MM.1S (cell line): ENCODE results near the gene ZNF385D.

ENCODE experiments used
- DNase-seq: peaks from one replicate; pipeline ENCODE4 v3.0.0-alpha.2; 2015
- H2AFZ ChIP-seq: fragments of 300-600 bp; sonication (generic); 2 replicates; pipeline ENCODE4 v1.6.0; 2016; ENCODE audit warnings: antibody characterized with exemption, low read length
- H3F3A ChIP-seq: fragments of 300-600 bp; sonication (generic); 2 replicates; pipeline ENCODE4 v1.6.1; 2016; ENCODE audit warnings: mild to moderate bottlenecking, antibody characterized with exemption, low read length, moderate library complexity, mixed read lengths; ENCODE audit not compliant: insufficient read depth
- H3K27ac ChIP-seq: fragments of 300-600 bp; sonication (generic); 2 replicates; pipeline ENCODE4 v1.5.1; 2016; ENCODE audit warnings: mild to moderate bottlenecking, low read length
- H3K27me3 ChIP-seq: fragments of 300-600 bp; sonication (generic); replicated peaks from 2 replicates; pipeline ENCODE4 v1.6.0; 2016; ENCODE audit warnings: low read length; ENCODE audit not compliant: insufficient read depth
- H3K36me3 ChIP-seq: fragments of 300-600 bp; sonication (generic); replicated peaks from 2 replicates; pipeline ENCODE4 v1.6.1; 2016; ENCODE audit warnings: mild to moderate bottlenecking, low read length, mixed read lengths; ENCODE audit not compliant: insufficient read depth
- H3K4me1 ChIP-seq: fragments of 300-600 bp; sonication (generic); 2 replicates; pipeline ENCODE4 v1.6.1; 2016; ENCODE audit warnings: low read length, mixed read lengths
- H3K4me2 ChIP-seq: fragments of 300-600 bp; sonication (generic); 2 replicates; pipeline ENCODE4 v1.6.0; 2016; ENCODE audit warnings: low read depth, low read length
- H3K4me3 ChIP-seq: fragments of 300-600 bp; sonication (generic); 2 replicates; pipeline ENCODE4 v1.5.1; 2016; ENCODE audit warnings: low read length, mixed read lengths
- H3K79me2 ChIP-seq: fragments of 300-600 bp; sonication (generic); 2 replicates; pipeline ENCODE4 v1.6.1; 2016; ENCODE audit warnings: mixed run types, low read length, mixed read lengths
- H3K9ac ChIP-seq: fragments of 300-600 bp; sonication (generic); 2 replicates; pipeline ENCODE4 v1.6.1; 2016; ENCODE audit warnings: low read length, mixed read lengths
- H3K9me2 ChIP-seq: fragments of 300-600 bp; sonication (generic); replicated peaks from 2 replicates; pipeline ENCODE4 v1.6.1; 2016; ENCODE audit warnings: mild to moderate bottlenecking, low read length, mixed read lengths; ENCODE audit not compliant: insufficient read depth
- H3K9me3 ChIP-seq: fragments of 300-600 bp; sonication (generic); replicated peaks from 2 replicates; pipeline ENCODE4 v1.6.1; 2016; ENCODE audit warnings: mild to moderate bottlenecking, low read length, mixed read lengths; ENCODE audit not compliant: insufficient read depth
- H4K20me1 ChIP-seq: fragments of 300-600 bp; sonication (generic); 2 replicates; pipeline ENCODE4 v1.6.1; 2016; ENCODE audit warnings: mild to moderate bottlenecking, low read length, moderate library complexity, mixed read lengths; ENCODE audit not compliant: insufficient read depth
- EZH2 ChIP-seq: fragments of 300-600 bp; sonication (generic); optimal IDR thresholded peaks from 2 replicates; pipeline ENCODE3; 2017; ENCODE audit warnings: low read depth, mild to moderate bottlenecking, antibody characterized with exemption, low read length, mixed read lengths
- EZH2phosphoT487 ChIP-seq: fragments of 300-600 bp; sonication (generic); IDR thresholded peaks from 2 replicates; pipeline ENCODE4 v1.6.1; 2018; ENCODE audit warnings: antibody characterized with exemption, low read length
- TF ChIP-seq, protein P1 (sequence below): fragments of 300-600 bp; sonication (generic); IDR thresholded peaks from 2 replicates; pipeline ENCODE4 v1.5.1; 2016; ENCODE audit warnings: antibody characterized with exemption, low read length, mixed read lengths

ZNF385D gene

DNA sequence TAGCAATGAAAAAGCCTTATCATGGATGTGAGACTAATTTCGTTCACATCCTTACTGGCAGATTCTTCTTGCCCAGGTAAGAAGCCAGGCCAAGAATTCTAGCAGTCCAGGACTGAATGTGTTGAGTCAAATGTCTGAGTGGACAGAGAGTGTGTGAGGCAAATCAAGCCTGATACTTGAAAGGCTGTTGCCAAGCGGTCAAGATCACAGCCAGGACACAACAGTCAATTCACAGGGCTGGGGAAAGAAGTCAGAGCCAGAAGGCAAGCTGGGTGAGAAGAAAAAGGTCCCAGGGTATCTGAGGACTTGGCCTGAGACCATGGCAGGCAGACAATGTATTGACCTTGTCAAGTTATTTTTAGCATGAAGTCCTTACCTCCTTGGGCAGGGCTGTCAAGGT lies 301.3 kb downstream of the ZNF385D start:
- Histone ChIP-seq H3K4me1 (peaks cover 19% of the 10 kb centered on the region), H3K27me3 (no peaks in the 10 kb centered on the region), H4K20me1 (no peaks in the 10 kb centered on the region), H3K9ac (no peak overlapping the region), H3K9me3 (no peaks in the 10 kb centered on the region), H3K27ac (no peak overlapping the region), H2AFZ (no peak overlapping the region), H3K36me3 (no peaks in the 10 kb centered on the region), H3K4me2 (no peak overlapping the region), H3F3A (peaks cover 9% of the 10 kb centered on the region), H3K79me2 (no peaks in the 10 kb centered on the region), H3K9me2 (no peaks in the 10 kb centered on the region), H3K4me3 (no peak overlapping the region)
- no peak for DNase-seq
- TF ChIP-seq, protein P1, sequence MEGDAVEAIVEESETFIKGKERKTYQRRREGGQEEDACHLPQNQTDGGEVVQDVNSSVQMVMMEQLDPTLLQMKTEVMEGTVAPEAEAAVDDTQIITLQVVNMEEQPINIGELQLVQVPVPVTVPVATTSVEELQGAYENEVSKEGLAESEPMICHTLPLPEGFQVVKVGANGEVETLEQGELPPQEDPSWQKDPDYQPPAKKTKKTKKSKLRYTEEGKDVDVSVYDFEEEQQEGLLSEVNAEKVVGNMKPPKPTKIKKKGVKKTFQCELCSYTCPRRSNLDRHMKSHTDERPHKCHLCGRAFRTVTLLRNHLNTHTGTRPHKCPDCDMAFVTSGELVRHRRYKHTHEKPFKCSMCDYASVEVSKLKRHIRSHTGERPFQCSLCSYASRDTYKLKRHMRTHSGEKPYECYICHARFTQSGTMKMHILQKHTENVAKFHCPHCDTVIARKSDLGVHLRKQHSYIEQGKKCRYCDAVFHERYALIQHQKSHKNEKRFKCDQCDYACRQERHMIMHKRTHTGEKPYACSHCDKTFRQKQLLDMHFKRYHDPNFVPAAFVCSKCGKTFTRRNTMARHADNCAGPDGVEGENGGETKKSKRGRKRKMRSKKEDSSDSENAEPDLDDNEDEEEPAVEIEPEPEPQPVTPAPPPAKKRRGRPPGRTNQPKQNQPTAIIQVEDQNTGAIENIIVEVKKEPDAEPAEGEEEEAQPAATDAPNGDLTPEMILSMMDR: no peak
- no peak for TF ChIP-seq EZH2
- TF ChIP-seq EZH2phosphoT487: no peak

DNA sequence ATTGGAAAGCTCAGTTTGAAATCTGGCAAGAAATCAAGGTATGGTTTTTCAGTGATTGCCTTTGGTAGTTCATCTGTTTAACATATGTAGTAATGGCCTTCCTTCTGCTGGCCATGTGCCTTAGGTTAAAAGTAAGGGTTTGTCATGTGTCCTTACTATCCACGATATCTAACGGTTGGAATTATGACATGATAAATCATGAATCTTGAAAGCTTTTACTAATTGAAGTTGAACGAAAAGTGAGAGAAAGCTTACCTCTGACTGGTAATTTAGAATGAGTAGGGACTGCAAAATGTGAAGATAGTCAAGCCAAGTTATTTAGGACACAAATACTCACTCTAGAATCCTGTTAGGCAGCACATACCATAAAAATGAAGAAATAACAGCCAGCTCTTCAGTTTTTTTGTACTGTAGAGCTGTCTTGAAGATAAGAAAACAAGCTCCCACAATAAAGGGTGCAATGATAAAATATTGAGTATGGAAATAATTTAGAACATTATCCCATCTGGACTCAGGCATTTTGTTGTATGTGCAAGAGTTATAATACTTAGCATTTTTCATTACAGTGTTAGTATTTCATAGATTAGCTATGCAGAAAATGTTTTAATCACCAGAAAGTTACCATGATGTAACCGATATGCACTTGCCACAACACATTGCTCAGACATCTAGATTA lies 303.4 kb downstream of the ZNF385D start:
- Histone ChIP-seq H2AFZ (no peak overlapping the region), H3K9ac (no peak overlapping the region), H3K27me3 (no peaks in the 10 kb centered on the region), H3K4me1 (peaks cover 19% of the 10 kb centered on the region), H3K36me3 (no peaks in the 10 kb centered on the region), H3K4me2 (peak overlapping the region; percentile 39; the same call in 1 of the 2 replicates), H3K9me2 (no peaks in the 10 kb centered on the region), H3K27ac (peak overlapping the region; percentile 34; the same call in 1 of the 2 replicates), H3F3A (peaks cover 9% of the 10 kb centered on the region), H3K79me2 (no peaks in the 10 kb centered on the region), H4K20me1 (no peaks in the 10 kb centered on the region), H3K4me3 (no peak overlapping the region), H3K9me3 (no peaks in the 10 kb centered on the region)
- TF ChIP-seq EZH2phosphoT487 (no peak), EZH2 (no peak)
- DNase-seq: no peak

DNA sequence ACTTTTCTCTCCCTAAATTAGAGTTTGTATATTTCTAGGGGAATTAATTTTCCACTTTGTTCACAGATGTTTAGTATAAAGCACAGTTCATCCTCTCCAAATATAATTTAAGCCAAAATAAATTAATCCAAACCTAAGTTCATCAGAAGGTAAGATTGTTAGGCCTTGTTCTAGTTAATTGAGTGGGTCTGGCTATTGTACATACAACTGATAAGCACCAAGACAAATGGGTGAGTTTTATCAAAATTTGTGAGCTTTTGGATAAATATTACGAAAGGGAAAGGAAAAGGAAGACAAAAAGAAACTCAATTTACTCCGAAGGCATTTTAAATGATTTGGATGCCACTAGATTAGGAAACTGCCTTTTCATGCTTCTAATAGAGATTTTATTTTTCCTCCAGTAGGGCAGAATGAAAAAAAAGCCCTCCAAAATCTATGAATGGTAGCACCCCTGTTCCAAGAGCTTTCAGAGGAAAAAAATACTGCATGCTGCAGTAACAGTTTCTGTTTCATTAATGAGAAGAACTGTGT lies 304.0 kb downstream of the ZNF385D start:
- TF ChIP-seq EZH2 (no peak), EZH2phosphoT487 (no peak)
- TF ChIP-seq, protein P1: no peak
- H3K27ac ChIP-seq: peak overlapping the region; percentile 34; the same call in 1 of the 2 replicates
- H4K20me1 ChIP-seq: no peaks in the 10 kb centered on the region
- no peak for DNase-seq
- H3K9ac ChIP-seq: no peak overlapping the region
- peaks cover 19% of the 10 kb centered on the region for H3K4me1 ChIP-seq
- no peaks in the 10 kb centered on the region for H3K79me2 ChIP-seq
- no peaks in the 10 kb centered on the region for H3K9me3 ChIP-seq
- H3K36me3 ChIP-seq: no peaks in the 10 kb centered on the region
- no peaks in the 10 kb centered on the region for H3K9me2 ChIP-seq
- no peaks in the 10 kb centered on the region for H3K27me3 ChIP-seq
- 0 out of 2 replicates have a peak overlapping the region, but pooled peaks have one; percentile 9 for H2AFZ ChIP-seq
- no peak overlapping the region for H3K4me3 ChIP-seq
- peaks cover 9% of the 10 kb centered on the region for H3F3A ChIP-seq
- H3K4me2 ChIP-seq: peak overlapping the region; percentile 39; the same call in 1 of the 2 replicates

DNA sequence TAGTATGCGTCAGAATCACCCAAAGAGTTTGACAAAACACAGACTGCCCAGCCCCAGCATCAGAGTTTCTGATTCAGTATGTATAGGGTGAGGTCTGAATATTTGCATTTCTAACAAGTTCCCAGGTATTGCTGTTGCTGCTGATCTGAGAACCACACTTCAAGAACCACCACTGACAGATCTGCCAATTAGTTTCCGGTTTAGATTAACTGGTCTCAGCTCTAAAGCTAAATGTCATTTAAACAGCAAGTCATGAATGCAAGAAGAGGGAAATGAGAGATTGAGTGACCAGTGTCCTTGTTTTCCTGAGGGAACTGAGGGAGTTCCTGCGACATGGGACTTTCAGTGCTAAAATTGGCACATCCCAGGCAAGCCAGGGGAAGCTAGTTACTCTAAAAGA lies 305.0 kb downstream of the ZNF385D start:
- peaks cover 19% of the 10 kb centered on the region for H3K4me1 ChIP-seq
- H3K27me3 ChIP-seq: no peaks in the 10 kb centered on the region
- H3K4me2 ChIP-seq: peak overlapping the region; percentile 38; the same call in 1 of the 2 replicates
- TF ChIP-seq, protein P1: no peak
- TF ChIP-seq EZH2 (no peak), EZH2phosphoT487 (no peak)
- no peaks in the 10 kb centered on the region for H3K9me3 ChIP-seq
- DNase-seq: peak; percentile 91
- peak overlapping the region; percentile 68; the same call in 1 of the 2 replicates for H3K27ac ChIP-seq
- no peaks in the 10 kb centered on the region for H3K36me3 ChIP-seq
- H3K4me3 ChIP-seq: no peak overlapping the region
- no peak overlapping the region for H2AFZ ChIP-seq
- no peaks in the 10 kb centered on the region for H3K79me2 ChIP-seq
- H3K9me2 ChIP-seq: no peaks in the 10 kb centered on the region
- no peak overlapping the region for H3K9ac ChIP-seq
- peaks cover 9% of the 10 kb centered on the region for H3F3A ChIP-seq
- H4K20me1 ChIP-seq: no peaks in the 10 kb centered on the region
